HG03432 (cell line): Measurements from ENCODE around the gene KCNK4.

ENCODE experiments used
- ATAC-seq: cut with Tn5 transposase; IDR thresholded peaks from one replicate; pipeline ENCODE4 v1.9.1; 2021; ENCODE audit warnings: mild to moderate bottlenecking, moderate library complexity; ENCODE audit not compliant: unreplicated experiment

Gene KCNK4

DNA sequence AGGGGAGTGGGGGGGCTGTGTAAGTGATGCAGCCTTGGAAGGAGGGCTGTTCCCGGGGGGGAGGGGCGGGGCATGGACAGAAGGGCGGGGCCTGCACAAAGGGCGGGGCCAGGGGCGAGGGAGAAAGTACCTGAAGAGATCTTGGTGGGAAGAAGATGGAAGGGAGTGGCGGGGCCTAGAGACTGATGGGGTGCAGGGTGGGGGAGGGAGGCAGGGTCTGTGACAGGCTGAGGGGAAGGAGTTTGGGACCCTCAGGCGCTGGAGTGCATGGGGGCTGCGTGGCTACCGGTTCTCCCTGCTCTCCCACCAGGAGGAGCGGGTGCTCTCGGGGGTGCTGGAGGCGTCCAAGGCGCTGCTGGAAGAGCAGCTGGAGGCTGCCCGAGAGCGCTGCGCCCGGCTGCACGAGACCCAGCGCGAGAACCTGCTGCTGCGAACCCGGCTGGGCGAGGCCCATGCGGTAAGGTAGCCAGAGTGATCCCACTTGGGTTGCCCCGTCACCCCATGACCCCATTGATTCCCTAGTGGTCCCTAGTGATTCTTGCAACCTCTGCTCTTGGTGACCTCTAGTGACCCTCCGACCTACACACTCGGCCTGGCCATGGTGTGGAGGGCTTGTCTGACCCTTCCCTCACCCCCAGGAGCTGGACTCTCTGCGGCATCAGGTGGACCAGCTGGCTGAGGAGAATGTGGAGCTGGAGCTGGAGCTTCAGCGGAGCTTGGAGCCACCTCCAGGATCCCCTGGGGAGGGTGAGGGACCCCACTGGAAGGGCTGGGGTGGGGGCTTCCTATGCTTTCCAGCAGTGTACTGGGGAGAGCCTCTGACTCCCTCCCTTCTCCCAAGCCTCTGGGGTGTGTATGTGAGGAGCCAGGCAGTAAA is 52.0 kb downstream of the KCNK4 start:
- ATAC-seq = no peak

DNA sequence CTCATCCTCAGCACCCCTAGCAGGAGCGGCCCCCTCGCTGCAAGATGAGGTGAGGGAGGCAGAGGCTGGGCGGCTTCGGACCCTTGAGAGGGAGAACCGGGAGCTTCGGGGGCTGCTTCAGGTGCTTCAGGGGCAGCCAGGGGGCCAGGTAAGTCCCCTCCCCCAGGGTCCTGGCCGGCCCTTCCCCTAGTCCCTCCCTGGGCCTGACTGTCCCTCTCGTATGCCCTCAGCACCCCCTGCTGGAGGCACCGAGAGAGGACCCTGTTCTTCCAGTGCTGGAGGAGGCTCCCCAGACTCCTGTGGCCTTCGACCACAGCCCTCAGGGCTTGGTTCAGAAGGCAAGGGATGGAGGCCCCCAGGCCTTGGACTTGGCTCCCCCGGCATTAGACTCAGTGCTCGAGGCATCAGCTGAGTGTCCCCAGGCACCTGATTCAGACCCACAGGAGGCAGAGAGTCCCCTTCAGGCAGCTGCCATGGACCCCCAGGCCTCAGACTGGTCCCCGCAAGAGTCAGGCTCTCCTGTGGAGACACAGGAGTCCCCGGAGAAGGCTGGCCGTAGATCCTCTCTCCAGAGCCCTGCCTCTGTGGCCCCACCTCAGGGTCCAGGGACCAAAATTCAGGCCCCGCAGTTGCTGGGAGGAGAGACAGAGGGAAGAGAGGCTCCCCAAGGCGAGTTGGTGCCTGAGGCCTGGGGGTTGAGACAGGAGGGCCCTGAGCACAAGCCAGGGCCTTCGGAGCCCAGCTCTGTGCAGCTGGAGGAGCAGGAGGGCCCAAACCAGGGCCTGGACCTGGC is 52.9 kb downstream of the KCNK4 start:
- ATAC-seq = no peak

DNA sequence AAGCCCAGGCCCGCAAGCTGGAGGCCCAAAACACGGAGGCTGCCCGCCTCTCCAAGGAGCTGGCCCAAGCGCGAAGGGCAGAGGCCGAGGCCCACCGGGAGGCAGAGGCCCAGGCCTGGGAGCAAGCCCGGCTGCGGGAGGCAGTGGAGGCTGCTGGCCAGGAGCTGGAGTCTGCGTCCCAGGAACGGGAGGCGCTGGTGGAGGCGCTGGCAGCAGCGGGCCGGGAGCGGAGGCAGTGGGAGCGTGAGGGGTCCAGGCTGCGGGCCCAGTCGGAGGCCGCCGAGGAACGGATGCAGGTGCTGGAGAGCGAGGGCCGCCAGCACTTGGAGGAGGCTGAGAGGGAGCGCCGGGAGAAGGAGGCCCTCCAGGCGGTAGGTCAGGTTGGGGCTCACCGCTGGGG is 53.7 kb downstream of the KCNK4 start:
- ATAC-seq = no peak

DNA sequence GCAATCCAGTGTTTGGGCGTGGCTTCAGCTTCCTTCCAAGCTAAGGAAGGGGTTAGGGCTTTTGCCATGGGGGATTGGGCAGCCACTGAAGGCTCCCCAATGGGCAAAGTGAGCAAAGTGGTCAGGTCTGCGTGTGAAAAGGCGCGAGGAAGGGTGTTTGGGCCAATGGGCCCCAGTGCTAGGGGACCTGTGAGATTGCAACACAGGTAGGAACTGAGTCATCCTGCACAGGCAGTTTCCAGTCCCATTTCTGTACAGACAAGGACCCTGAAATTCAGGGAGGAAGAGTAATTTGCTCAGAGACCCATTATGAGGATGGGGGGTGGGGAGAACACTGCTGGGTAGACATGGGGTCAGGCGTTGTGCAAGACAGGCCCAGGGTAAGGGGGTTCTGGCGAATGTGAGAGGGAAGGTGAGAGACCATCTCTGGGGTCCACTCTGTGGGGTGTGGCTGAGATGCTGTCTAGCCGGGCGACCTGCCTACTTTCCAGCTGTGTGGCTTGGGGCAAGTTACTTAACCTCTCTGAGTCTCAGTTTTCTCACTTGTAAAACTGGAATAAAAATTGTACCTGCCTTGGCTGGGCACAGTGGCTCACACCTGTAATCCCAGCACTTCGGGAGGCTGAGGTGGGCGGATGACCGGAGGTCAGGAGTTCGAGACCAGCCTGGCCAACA is 56.2 kb downstream of the KCNK4 start:
- no peak for ATAC-seq

DNA sequence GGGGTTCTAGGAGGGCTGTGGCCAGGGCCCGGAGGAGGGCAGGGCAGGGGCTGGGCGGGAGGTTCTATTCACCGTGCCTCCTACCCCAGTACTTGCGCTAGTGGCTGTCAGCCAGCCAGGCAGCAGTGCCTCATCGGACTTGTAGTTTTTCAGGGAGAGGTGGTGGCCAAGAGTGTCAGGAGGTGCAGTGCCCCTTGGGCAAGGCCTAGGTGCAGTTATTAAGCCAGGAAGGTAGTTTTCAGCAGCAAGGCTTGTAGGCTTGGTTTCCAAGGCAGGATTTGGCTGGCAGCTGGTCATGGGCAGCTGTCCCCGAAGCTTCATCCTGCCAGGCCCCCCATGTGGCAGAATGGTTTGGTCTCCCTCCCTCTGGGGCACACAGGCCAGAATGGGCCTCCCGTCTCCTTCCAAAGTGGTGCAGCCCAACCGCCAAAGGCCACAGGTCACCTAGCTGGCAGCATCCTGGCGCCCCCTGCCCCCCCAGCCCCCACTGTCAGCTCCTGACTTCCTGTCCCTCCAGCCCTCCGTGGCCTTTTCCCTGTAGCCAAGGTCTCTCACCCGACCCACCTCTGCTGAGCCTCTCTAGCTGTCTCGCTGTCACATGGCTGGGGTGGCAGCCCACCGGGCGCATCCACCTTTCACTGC is 57.4 kb downstream of the KCNK4 start:
- no peak for ATAC-seq

DNA sequence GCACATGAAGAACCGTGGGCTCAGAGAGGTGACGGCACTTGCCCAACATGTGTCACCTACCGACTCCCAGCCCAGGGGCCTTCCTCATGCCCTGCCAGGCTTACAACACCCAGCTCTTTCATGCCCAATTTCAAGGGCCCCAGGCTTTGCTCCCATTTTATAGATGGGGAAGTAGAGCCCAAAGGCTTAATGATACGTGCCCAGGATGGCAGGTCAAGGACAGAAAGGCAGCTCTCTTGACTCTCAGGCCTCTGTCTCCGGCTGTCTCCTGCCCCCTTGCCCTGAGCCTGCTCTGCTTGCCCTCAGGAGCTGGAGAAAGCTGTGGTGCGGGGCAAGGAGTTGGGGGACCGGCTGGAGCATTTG is 57.9 kb downstream of the KCNK4 start:
- ATAC-seq = no peak

DNA sequence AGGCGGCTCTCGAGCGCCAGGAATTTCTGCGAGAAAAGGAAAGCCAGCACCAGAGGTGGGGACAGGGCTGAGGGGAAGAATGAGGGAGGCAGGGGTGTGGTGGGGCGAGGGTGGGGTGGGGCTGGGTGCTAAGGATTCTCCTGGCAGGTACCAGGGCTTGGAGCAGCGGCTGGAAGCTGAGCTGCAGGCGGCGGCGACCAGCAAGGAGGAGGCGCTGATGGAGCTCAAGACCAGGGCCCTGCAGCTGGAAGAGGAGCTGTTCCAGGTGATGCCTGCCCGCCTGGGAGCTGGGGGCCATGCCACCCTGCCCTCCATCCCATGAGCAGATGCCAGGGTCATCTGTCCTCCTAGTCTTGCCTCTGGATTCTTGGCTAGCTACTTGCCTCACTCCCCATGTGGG is 58.3 kb downstream of the KCNK4 start:
- ATAC-seq = no peak
